Activated B cell treated with CpG ODN at 0.5 μM for 24 hours (primary cell): Measurements from ENCODE around the gene PGR. TPM values are rescaled to one million over a fixed set of nuclear protein-coding genes. Genes with fewer than 3 reads are reported as not detected.

Source experiments
- ATAC-seq: fragments of 200-7000 bp; cut with Tn5 transposase; one replicate; pipeline ENCODE4 v1.10.0; 2021; ENCODE audit warnings: low read depth, mild to moderate bottlenecking, moderate library complexity
- CTCF ChIA-PET: fragments of 350-600 bp; sonication (Branson Sonifier 250); formaldehyde crosslinking; loops from one replicate; lab custom pipeline; 2021; ENCODE audit warnings: antibody characterized with exemption; lab: Charles Lee
- POLR2A ChIA-PET: fragments of 350-600 bp; sonication (Branson Sonifier 250); formaldehyde crosslinking; loops from one replicate; lab custom pipeline; 2021; ENCODE audit warnings: antibody characterized with exemption; lab: Charles Lee
- DNase-seq: peaks from one replicate; pipeline ENCODE4 v3.0.0; 2022
- H3K27ac Mint-ChIP-seq: one replicate; pipeline ENCODE4 v1.8.0; 2020; ENCODE audit warnings: mixed read lengths
- H3K27me3 Mint-ChIP-seq: one replicate; pipeline ENCODE4 v1.8.0; 2021; ENCODE audit warnings: mixed read lengths
- H3K36me3 Mint-ChIP-seq: one replicate; pipeline ENCODE4 v1.8.0; 2021; ENCODE audit warnings: low read depth, mixed read lengths
- H3K4me1 Mint-ChIP-seq: one replicate; pipeline ENCODE4 v1.8.0; 2021; ENCODE audit warnings: mixed read lengths
- H3K4me3 Mint-ChIP-seq: one replicate; pipeline ENCODE4 v1.8.0; 2020; ENCODE audit warnings: mild to moderate bottlenecking, mixed read lengths
- H3K9me3 Mint-ChIP-seq: one replicate; pipeline ENCODE4 v1.8.0; 2020; ENCODE audit warnings: mixed read lengths
- intact Hi-C: fragments of 100-400 bp; cut with micrococcal nuclease; formaldehyde crosslinking; loops from one replicate; pipeline ENCODE4 v1.15.1; 2024
- total RNA-seq: library from RNA; stranded (reverse); gene quantifications from 2 replicates; pipeline ENCODE4 v1.2.3, GENCODE V29; 2022
- TF ChIP-seq, protein P1 (sequence below): fragments of 200-600 bp; IDR thresholded peaks from one replicate; pipeline ENCODE4 v1.8.0; 2022; ENCODE audit warnings: antibody characterized with exemption, mild to moderate bottlenecking

PGR gene
- total RNA-seq, 1 donor from 2014 or later = not detected

DNA sequence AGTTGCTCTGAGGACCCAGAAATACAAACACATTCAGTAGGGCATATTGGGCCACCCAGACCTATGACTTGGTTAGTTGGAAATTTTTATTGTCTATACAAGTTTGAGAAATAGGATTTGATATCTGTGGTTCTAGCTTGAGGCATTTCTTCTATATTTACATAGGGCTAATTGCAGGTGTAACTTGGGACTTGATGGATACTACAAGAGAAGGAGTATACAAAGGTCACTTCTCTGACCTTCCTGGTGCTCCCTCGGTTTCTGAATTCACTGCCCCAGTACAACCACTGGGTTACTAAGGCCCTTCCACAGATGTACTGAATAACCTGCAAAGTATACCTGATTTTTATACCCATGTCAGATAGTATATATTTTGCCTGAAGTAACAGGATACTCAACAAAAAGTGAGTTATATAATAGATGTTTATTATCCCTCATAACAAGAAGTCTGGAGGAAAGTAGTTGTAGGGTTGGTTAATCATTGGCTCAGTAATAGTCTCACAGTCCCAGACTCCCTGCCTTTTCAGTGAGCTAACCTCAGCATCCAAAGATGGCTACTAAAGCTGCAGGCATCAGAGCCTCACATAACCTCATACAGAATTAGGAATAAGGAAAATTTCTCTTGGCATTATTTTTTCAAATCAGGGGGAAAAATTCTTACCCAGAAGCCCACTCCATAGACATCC lies 8.8 kb upstream of the PGR start:
- CTCF ChIA-PET = no interaction called here
- H3K36me3 Mint-ChIP-seq = no peaks in the 10 kb centered on the region
- DNase-seq = no peak
- no peak overlapping the region for H3K27ac Mint-ChIP-seq
- POLR2A ChIA-PET = no interaction called here
- no peak for ATAC-seq
- H3K27me3 Mint-ChIP-seq = peaks cover 6% of the 10 kb centered on the region
- TF ChIP-seq, protein P1, sequence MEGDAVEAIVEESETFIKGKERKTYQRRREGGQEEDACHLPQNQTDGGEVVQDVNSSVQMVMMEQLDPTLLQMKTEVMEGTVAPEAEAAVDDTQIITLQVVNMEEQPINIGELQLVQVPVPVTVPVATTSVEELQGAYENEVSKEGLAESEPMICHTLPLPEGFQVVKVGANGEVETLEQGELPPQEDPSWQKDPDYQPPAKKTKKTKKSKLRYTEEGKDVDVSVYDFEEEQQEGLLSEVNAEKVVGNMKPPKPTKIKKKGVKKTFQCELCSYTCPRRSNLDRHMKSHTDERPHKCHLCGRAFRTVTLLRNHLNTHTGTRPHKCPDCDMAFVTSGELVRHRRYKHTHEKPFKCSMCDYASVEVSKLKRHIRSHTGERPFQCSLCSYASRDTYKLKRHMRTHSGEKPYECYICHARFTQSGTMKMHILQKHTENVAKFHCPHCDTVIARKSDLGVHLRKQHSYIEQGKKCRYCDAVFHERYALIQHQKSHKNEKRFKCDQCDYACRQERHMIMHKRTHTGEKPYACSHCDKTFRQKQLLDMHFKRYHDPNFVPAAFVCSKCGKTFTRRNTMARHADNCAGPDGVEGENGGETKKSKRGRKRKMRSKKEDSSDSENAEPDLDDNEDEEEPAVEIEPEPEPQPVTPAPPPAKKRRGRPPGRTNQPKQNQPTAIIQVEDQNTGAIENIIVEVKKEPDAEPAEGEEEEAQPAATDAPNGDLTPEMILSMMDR = no peak
- no peaks in the 10 kb centered on the region for H3K9me3 Mint-ChIP-seq
- H3K4me3 Mint-ChIP-seq = no peak overlapping the region
- no peaks in the 10 kb centered on the region for H3K4me1 Mint-ChIP-seq
- intact Hi-C loops = no loop called here

DNA sequence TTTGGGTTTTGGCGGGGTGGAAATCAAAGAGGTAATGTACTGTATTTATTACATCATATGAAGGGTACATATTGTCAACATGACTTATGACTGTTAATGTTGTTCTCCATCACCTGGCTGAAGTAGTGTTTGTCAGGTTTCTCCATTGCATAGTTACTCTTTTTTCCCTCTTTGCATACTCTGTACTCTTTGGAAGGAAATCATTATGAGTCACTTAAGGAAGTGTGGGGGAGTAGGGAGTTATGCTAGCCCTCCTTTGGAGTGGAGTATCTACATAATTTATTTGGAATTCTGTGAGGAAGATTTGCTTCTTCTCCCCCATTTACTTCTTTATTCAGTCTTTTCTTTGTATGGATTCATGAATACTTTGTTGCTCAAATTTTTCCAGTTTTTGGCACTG lies 3.6 kb upstream of the PGR start:
- DNase-seq = no peak
- no peak overlapping the region for H3K4me3 Mint-ChIP-seq
- TF ChIP-seq, protein P1 = no peak
- no peaks in the 10 kb centered on the region for H3K4me1 Mint-ChIP-seq
- H3K9me3 Mint-ChIP-seq = peaks cover 2% of the 10 kb centered on the region
- CTCF ChIA-PET = no interaction called here
- H3K27me3 Mint-ChIP-seq = peaks cover 39% of the 10 kb centered on the region
- POLR2A ChIA-PET = no interaction called here
- H3K27ac Mint-ChIP-seq = no peak overlapping the region
- no peaks in the 10 kb centered on the region for H3K36me3 Mint-ChIP-seq
- intact Hi-C loops = no loop called here
- ATAC-seq = no peak

DNA sequence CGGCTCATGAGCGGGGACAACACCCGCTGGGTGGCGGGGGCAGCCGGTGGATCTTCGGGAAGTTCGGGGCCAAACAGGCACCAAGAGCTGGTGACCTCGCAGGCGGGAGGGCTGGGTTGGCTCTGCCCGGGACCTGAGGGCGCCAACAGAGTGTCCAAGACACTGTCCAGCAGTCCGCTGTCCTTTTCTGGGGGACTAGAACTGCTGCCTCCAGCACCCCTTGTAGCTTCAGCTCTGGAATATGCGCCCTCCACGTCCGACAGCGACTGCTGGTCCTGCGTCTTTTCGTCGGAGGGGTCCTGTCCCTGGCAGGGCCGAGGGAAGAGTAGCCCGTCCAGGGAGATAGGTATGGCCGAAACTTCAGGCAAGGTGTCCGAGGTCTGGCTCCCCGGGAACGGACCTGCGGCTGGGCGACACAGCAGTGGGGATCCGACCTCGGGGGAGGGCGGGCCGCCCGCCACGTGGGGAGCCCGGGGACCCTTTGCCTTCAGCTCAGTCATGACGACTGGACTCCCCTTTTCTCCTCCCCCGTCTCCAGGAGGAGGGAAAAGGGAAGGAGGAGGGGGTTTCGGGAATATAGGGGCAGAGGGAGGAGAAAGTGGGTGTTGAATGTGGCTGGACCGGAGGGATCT lies 926 bp downstream of the PGR start:
- Mint-ChIP-seq H3K4me3 (no peak overlapping the region), H3K4me1 (peaks cover 7% of the 10 kb centered on the region), H3K27me3 (peaks cover 48% of the 10 kb centered on the region), H3K9me3 (peaks cover 2% of the 10 kb centered on the region), H3K27ac (no peak overlapping the region), H3K36me3 (no peaks in the 10 kb centered on the region)
- ChIA-PET POLR2A (no interaction called here), CTCF (no interaction called here)
- intact Hi-C loops = no loop called here
- TF ChIP-seq, protein P1 = no peak
- DNase-seq (no peak), ATAC-seq (no peak)

DNA sequence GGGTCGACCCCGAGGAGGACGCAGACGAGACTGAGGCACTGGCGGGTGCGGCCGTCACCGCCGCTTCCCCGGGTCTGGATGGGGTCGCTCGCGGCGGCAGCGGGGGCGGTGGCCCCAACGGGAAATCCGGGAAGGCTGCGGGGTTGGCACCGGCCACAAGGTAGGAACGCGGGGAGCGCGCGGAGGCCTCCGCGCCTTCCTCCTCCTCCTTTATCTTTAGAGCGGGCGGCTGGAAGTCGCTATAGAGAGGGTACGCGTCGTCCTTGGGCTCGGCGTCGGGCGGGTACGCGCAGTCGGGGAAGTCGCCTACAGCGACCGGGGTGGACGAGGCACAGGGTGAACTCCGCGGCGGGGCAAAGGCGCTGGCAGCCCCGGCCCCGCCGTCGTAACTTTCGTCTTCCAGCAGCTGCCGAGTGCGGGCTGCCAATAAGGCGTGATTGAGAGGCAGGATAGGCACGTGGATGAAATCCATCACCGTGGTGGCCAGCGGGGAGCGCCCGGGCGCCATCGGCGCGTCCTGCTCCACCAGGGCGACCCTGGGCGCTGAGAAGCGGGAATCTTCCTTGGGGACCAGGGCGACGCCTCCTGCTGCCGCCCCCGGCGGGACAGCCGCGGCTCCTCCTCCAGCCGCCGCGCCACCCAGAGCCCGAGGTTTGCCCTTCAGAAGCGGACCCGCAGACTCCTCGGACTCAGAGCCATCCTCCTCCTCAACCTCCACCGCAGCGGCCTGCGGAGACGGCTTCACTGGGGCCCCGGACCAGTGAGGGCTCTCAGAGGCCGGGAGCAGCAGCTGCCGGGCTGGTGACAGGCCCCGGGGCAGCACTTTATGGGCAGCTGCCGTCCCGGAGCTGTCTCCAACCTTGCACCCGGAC lies 1.7 kb downstream of the PGR start:
- ChIA-PET CTCF (no interaction called here), POLR2A (no interaction called here)
- TF ChIP-seq, protein P1 = no peak
- intact Hi-C loops = no loop called here
- DNase-seq (no peak), ATAC-seq (no peak)
- Mint-ChIP-seq H3K27me3 (peaks cover 49% of the 10 kb centered on the region), H3K36me3 (no peaks in the 10 kb centered on the region), H3K4me3 (peak overlapping the region; percentile 22), H3K9me3 (peaks cover 2% of the 10 kb centered on the region), H3K4me1 (peaks cover 7% of the 10 kb centered on the region), H3K27ac (no peak overlapping the region)

DNA sequence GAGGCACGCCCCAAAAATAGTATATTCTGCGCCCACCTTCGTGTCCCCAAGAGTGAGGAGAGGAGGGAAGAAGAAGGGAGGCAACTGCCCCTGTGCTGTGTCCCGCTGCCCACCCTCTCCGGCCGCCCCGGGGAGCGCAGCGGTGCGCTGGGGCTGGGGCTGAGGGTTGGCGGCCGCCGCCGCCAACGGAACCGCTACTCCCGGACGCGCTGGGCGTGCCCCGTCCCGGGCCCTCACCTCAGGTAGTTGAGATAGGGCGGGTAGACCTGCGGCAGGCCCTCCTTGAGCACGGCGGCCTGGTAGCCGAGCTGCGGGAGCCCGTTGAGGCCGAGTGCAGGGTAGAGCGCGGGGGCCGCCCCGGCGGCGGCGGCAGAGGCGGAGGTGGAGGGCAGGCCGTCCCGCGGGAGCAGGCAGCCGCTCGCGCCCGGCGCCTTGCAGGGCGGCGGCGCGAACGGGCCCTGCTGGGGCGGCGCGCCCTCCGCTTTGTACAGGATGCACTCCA lies 2.4 kb downstream of the PGR start:
- TF ChIP-seq, protein P1 = no peak
- CTCF ChIA-PET = no interaction called here
- Mint-ChIP-seq H3K36me3 (no peaks in the 10 kb centered on the region), H3K4me1 (peaks cover 7% of the 10 kb centered on the region), H3K27ac (no peak overlapping the region), H3K27me3 (peaks cover 48% of the 10 kb centered on the region), H3K4me3 (peak overlapping the region; percentile 68), H3K9me3 (peaks cover 2% of the 10 kb centered on the region)
- POLR2A ChIA-PET = no interaction called here
- DNase-seq = no peak
- intact Hi-C loops = no loop called here
- ATAC-seq = no peak
